SK-N-MC (cell line): ENCODE results near the gene FAM98B.

Experiments used
- EZH2 ChIP-seq: fragments of 200-600 bp; sonication (generic); IDR thresholded peaks from one replicate; pipeline ENCODE4 v1.6.1; 2017; ENCODE audit warnings: antibody characterized with exemption
- FOXP2 ChIP-seq: optimal IDR thresholded peaks from 2 replicates; pipeline ENCODE3; 2011; ENCODE audit warnings: mild to moderate bottlenecking, moderate library complexity; ENCODE audit not compliant: insufficient read depth; ENCODE audit errors: extremely low read length, control extremely low read depth
- POLR2AphosphoS5 ChIP-seq: IDR thresholded peaks from 2 replicates; pipeline ENCODE4 v1.6.1; 2012; ENCODE audit warnings: mild to moderate bottlenecking, low read depth, low read length, borderline replicate concordance

DNA sequence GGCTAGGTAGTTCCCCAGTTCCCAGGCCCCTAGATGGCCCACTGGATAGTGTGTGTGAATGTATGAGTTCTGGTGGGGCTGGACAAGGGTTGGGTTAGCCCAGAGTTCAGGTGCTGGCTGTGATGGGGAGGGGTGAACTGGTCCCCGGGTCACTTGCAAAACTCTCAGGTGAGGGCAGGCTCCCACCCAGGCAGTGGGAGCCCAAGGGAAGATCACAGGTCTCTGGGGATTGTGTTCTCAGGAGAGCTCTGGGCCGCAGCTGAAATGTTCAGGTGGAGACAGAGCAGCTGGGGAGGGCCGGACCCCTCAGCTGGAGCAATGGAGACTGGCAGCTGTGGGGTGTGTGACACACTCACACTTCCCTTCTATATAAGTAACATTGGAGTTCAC, 12.8 kb upstream of the FAM98B start:
- TF ChIP-seq POLR2AphosphoS5 = no peak
- no peak for TF ChIP-seq EZH2
- TF ChIP-seq FOXP2 = no peak
